Activated CD4-positive, CD25-positive, alpha-beta regulatory T cell treated with anti-CD3 and anti-CD28 coated beads, Interleukin-2, amount 50 U/mL, for 72 hours (primary cell): ENCODE measurements around the gene BLID.

Experiments used
- DNase-seq: peaks from one replicate; pipeline ENCODE4 v3.0.0; 2021

The BLID gene, protein sequence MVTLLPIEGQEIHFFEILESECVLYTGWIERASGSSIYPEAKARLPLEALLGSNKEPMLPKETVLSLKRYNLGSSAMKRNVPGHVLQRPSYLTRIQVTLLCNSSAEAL

DNA sequence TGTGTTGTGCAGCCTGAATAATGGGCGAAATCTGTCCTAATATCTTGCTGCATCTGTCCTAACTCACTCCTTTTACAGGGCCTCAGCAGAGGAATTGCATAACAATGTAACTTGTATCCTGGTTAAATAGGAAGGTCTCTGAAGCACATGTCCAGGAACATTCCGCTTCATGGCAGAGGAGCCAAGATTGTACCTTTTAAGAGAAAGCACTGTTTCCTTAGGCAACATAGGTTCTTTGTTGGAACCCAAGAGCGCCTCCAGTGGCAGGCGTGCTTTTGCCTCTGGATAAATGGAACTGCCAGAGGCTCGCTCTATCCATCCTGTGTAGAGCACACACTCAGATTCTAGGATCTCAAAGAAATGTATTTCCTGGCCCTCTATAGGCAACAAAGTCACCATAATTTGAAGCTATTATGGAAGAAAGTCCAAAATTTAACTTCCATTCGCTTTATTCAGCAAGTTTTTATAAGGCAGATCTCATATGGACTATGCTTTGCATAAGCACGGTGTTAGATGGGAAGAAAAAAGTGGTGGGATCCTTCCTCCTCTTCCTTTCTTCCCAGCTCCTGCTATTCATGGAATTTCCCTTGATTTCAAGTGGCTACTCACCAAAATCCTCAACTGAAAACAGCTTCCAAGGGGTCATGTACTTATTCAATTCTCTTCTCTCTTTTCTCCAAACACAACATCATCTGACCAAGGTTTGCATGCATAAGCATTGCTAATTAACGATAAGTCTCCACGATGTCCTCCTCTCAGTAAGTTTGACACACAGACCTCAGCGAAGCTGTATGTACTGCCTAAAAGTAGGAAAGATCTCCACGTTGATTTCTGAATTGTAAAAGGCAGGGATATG, at the start of gene BLID:
Gene BLID (minus strand): TSS at position 692 of the 856 bp plus-strand sequence. CDS start 293 bp downstream, at position 399.
- DNase-seq: no peak

DNA sequence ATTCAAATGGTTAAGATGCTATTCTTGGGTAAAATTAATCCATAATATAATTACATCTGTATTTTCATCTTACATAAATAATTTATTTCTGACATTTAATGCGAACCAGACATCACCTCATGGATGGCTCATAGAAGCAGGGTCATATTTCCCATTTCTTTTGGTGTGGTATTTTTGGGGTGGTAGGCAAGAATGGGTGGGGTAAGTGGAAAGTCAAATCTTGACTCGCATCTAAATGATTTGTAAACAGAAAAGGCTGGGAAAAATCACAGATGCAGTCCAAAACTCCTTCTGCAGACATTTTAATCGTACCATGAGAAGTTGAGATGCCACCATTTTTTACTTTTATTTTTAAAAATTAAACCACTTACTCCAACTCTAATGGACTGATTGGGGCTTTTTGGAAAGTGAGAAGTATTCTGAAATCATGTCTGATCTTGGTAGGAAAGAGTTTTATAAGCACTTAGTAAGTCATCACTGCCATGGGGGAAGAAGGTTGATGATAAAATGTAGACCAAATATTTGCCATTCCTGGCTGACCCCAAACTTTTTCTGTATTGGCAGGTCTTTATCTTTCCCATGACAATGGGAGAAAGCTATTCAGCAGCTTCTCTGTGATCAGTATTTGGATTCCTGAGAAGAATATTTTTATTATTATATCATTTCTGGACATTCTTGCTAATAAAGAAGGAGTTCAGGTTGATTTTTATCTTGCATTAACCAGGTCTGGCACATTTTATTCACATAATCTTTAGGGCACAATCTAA, 47.2 kb upstream of the BLID start:
- no peak for DNase-seq

DNA sequence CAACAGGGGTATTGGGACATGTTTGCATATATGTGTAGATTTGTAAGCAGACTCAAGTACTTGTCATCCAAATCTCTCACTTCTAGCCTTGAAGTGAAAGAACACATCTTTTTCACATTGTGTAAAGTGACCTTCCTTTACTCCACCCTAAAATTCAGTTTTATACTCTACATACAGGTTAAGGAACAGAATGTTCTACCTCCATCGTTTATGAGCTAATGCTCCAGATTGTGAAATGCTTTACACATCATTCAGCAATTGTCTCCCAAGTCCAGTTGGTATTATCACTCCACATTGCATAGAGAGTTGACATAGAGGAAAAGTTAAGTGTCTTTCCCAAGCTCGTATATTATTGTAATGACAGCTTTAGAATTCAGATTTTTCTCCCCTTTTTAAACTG, 46.1 kb upstream of the BLID start:
- DNase-seq: no peak

DNA sequence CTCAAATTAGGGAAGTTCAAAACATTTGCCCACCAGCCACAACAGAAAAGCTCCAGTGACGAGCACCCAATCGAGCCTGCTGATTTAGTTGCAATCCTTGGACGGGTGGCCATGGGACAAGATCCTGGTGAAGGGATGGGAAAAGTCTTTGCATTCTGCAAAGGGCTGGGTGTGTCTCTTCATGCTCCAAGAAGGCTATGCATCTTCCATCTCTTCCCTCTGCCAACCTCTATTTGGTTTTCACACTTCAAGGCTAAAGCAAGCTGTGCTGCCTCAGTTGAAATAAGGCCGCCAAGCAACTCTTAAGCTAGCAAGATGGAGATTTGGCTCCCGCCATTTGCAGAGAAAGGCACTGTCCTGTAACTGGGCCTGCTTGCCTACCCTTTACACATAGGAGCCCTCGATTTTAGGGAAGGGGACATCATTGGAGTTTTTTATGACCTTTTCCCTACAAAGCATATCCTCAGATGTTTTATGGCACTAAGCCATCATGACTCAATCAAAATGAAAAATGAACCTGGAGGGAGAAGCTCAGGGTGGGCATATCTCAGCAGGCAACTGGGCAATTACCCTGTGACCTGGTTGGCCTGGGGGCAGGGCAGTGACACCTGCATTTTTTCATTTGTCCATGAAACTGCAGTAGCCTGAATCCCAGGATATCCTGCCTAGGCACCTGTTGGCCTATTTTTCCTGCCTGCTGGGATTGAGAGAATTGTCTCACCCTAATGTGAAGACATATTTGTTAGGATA, 45.0 kb upstream of the BLID start:
- DNase-seq: no peak

DNA sequence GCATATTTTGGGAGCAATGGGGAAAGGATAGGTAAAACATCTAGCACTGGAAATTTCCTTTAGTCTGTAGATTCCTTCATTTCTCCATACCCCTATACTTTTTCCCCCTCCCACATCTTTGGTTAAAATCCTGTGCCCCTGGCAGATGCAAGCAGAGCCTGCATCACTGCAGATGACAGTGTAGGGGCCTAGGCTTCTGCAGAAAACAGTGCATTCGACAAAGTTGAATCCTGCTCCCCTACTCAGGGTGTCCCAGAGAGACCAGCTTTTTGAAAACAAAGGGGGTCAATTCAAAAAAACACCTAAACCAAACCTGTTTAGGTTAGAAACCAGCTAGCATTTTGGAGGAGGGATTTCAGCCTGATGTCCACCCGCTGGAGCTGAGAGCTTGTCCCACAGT, 43.8 kb upstream of the BLID start:
- DNase-seq: no peak

DNA sequence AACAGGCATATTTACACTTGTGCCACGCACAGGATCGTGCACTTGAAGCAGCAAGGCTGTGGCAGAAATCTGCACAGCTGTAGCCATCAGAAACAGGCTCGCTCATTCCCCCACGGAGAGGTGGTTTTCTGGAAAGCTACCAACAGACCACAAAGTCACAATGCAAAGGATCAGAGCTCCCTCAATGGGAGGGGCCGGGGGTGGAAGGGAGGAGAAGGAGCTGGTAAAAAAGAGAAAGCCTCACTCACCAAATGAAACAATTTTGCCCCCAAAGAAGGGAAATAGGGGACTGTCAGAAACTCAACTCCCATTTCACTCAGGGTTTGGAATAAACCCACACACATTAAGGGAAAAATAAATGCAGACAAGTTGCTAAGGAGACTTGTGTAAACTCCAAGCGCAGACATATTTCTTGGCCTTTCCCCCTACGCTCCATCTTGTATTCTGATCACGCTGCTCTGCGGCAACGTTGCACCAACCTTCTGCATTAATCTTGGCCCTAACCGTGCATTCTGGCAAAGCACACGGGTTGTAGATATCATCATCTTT, 43.2 kb upstream of the BLID start:
- no peak for DNase-seq

DNA sequence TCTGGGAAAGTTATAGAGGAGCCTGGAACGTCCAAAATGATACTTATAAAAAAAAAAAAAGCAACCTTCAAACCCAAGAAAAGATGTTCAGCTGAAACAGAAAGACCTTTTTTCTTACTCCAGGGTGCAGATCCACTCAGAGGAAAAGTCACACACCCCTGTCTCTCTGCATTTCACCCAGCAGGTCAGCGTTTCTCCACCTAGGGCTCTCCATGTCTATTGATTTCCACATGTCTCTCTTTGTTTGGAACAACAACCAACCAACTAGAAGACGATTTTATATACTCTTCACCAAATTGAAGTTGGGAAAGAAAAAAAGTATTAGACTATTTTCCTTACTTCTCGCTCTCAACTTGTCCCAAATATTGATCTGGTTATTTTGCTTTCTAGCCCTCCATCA, 42.2 kb upstream of the BLID start:
- DNase-seq: no peak

DNA sequence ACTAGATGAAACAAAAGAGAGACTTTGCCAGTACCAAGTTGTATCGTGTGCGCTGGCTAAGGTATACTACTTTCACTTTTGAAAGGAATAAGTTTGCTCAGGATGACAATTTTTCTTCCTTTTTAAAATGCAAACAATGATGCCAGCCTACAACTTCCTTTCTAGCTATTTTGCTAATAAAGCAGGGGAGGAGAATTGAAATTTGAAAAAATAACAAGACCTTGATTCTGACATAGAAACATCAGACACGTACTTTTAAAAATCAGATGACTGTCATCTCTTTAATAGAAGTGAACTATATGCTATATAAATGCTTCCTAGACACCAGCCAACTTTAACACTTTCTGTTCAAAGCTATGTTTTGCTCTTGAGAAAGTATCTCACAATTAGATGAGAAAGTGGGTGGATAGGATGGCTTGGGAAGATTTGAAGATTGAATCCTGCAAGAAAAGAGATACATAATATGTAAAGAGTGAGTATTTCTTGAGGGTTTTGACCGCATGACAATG, 41.7 kb upstream of the BLID start:
- no peak for DNase-seq

DNA sequence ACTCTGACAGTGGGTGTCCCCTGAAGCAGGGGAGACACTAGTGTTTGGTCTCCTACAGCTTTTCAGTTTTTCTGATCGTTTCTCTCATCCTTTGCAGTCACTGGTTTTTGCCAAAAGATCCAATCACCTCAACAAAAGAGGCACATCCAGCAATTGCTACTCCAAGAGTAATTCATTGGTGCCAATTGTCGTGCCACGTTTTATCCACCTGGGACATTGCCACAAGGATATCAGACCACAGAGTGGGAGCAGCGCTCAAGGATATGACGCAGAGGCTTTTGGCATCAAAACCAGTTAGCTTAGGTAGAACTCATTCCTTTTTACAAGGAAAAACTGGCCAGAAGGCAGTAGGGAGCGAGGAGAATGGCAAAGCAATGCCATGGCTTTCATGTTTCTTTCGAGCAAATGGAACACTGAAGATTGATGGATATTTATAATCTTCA, 40.9 kb upstream of the BLID start:
- no peak for DNase-seq

DNA sequence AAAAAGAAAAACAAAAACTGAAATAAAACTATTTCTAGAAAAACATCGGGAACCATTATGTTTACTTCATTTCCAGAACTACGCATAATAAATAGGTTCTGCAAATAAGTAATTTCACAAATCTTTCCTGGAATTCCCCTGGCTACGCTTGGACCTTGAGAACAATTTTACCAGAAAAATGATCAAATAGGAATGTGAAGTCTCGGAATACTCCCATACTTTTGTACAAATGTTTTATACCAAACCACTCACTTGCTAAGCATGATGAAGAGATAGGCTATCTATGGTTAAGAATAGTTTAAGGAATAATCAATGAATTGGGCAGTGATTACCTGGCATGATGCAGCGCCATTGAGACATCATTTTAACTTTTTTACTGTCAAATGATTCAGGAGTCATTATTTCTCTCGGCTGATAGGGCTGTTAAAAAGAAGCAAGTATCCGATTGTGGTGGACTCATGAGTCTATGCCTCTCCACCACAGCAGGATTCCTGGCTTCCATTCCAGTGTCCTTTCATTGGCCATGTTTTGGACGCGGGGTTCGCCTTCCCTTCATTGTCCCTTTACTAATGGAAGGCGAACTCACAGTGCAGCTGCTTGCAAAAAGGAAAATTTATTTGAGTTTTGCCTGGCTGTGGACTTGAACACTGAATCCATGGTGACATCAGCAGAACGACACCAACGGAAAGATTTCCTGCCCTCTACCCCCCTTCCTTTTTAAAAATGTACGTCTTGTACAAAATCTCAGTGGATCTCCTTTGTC, 39.9 kb upstream of the BLID start:
- DNase-seq: no peak

DNA sequence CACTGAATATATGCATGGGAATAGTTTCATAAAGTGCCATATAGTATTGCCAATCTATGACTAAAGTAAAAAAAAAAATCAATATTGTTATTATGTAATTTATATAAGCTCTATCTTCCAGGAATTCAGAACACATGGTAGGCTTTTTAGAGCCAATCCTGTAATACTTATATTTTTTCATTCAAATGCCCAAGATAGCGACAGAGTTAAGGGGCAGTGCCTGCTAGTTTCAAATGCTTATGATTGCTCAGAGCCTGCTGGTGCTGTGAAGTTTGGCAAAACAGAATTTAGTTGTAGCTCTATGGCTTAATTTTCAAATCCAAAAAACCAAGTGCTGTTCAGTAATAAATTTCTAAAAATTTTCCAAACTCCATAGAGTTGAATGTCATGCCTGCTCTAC, 39.0 kb upstream of the BLID start:
- no peak for DNase-seq

DNA sequence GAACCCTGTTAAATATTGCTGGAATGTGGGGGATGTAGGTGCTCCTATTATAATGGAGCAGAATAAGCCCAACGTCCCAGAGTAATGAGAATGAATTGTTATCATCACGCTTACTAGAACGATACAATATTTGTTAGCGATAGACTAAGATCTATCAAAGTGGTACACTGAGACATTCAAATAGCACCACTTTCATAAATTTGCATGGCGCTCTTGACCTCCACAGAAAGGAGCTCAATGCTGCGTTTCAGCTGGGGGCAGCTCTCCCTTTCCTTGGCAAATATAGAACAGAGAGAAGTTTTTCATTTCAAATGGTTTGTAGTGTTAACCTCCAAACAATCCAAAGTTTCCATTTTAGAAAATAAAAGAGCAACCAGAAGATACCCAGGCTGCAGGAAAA, 38.2 kb upstream of the BLID start:
- DNase-seq: no peak

DNA sequence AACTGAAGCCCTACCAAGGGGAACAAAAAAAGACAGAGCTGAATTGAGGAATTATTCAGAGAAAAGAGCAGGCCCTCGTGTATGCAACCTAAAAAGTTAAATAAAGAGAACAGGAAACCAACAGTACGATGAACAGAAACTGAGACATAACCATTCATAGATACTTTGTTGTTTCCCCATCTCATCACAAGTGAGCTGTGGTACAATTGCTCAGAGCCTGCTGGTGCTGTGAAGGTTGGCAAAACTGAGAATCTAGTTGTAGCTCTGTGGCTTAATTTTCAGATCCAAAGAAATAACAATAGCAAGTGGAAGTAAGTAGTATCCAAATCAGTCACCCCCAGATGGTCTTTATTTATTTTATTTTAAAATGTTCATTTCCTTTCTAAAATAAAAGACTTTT, 37.7 kb upstream of the BLID start:
- no peak for DNase-seq

DNA sequence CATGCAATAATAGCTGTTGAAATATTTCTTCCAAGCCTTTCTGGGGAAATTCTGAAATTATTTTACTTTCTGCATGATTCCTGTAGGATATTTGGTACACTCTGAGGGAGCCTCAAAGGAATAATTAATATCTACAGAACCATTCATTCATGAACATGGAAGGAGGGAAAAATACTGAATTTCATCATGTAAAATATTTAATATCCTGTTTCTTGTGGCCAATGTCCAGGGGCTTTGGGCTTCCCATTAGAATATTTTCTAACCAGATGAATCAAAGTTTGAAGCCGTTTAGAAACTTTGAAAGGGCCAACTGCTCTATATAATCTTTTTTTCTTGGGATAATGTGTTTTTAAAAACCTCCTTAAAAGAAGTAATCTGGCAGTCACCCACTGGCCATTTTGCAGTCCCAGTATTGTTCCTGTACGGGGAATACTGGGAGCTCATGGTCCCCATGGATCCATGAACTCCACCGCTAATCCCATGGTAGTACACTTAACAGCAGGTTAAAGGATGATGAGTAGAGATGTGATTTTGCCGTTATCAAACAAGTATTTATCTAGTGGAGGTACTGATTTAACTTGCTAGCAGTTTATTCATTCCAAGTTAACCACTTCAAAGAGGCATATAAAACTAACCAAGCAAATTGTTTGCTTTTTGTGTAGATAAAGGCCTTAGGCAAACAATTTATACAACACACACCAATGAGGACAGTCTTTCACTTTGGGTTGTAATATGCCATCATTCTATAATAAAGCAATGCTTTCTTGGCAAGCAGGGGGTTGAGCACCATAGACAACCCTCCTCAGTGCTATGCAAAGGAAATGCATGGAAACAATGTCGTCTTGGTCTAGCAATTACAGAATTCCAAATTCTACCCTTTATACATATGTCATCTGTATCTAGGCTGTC, 34.5 kb upstream of the BLID start:
- no peak for DNase-seq

DNA sequence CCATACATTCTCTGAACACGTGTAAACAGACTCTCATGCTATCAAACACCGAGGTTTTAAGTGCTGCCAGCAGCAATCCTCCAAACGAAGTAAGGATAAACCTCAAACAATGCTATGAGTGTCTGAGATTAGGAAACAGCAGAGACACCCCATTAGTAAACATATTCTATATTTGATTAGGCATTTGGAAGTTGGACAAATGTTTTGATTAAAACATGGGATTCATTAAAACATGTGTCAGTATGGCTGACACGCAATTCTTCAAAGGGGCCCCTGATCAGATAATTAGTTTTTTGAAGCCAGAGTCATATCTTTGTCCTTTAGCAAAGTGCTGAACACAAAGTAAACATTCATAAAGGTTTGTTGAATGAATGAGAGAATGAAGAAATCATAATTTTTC, 33.2 kb upstream of the BLID start:
- DNase-seq: no peak

DNA sequence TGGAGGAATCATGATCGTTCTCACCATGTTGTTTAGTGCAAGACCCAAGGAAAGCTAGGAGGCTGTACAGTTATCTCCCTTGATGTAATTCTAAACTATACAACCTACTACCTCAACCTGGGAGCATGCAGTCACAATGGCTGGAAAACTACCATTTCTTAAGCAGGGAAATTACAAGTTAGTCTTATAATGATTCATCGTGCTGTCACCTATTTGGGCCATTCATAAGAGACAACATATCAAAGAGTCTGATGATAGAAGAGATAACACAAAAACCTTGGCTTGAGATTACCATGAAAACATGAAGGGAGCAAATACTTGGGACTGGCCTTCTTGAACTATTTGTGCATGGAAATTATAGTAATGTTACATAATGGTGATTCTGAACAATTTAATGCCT, 30.5 kb upstream of the BLID start:
- DNase-seq: no peak

DNA sequence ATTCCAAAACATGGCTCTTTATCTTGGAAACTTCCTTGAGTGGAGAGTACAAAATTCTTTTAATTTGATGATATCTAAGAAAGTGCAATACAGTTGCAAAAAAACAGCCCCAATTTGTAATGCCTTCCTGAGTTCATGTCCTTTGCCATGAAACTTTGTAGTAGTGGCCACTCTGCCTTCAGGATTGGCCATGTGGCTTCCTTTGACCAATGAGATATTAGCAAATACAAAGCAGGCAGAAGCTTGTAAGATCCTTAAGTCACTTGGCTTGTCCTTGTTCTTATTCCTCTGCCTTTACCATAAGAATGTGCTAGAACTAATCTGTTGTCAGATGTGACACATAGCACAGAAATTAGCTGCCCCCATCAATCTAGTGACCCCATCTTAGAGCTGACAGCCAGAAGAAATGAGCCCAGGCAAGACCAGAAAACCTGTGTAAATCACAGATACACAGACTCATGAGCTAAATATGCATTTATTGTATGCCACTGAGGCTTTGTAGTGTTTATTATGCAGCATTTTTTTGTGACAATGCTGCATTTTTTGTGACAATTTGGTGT, 29.8 kb upstream of the BLID start:
- DNase-seq: no peak

DNA sequence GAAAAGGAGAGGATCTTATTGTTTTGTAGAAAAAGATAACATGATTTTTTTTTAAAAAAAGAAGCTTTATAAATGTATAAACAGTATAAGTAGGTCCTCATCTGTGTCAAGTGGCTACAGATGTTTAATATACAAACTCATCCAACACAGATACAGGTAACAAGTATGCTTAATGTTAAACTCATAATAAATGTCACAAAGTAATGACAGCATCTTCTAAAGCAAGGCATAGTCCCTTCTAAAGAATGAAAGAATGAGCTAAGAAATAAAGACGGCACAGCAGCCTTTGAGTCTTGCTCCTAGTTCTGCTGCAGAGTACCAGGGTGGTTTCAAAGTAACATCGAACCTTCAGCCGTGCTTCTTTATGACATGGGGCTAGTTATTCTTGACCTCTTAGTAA, 28.7 kb upstream of the BLID start:
- DNase-seq: no peak

DNA sequence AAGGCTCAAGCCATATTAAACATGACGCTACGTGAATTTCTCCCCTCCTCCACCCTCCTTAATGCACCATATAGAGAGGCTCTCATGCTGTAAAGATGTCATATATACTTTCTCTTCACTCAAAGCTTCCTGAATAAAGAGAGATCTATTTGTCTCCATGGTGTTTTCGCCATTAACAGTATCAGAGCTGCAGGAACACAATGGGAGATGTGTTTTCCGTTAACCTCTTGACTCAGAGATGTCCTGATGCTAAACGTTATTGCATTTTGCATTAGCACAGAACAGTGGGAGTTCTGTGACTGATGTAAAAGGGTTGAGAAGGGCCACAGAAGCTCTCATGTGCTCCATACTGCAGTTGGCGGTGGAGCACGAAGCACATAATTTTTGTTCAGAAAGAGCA, 25.7 kb upstream of the BLID start:
- no peak for DNase-seq

DNA sequence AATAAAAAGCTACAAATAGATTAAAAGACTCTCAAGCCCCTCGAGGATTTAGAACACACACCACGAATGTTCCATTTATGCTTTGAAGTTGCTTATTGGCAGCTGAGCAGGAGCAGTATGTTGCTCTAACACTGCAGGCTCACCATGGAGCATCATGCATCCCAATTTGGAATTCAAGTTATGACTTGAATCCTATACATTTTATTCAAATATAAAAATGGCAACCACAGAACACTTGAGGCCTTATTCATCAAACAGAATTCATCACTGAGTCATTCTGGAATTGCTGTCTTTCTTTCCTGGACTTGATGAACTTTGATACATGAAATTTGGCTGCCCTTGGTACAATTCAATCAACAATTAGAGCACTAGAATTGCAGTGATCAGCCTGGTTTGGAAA, 24.5 kb upstream of the BLID start:
- no peak for DNase-seq

DNA sequence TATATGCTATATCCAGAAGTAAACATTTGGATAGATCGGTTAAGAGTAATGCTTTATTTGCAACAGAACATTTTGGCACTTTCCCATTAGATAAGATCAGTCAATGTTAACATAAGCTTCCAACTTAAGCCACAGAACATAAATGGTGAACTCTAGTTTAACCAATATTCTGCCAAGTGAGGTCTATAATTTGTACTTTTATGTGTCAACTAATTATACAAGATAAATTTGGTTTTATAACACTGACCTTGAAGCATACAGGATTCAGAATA, 23.5 kb upstream of the BLID start:
- no peak for DNase-seq
